HFFc6 (cell line): ENCODE results near the gene LIN9. TPM values are rescaled to one million over a fixed set of nuclear protein-coding genes. Genes with fewer than 3 reads are reported as not detected.
A peak's percentile ranks its signal among the peaks of the same experiment; 100 is the strongest.

Experiments used
- DNase-seq: peaks from one replicate; pipeline ENCODE4 v3.0.0-alpha.2; 2018
- H3K27ac Mint-ChIP-seq: 2 replicates; pipeline ENCODE4 v1.8.0; 2020; ENCODE audit warnings: mild to moderate bottlenecking, mixed read lengths
- H3K27me3 Mint-ChIP-seq: 2 replicates; pipeline ENCODE4 v1.8.0; 2021; ENCODE audit warnings: mild to moderate bottlenecking, moderate library complexity, mixed read lengths; ENCODE audit not compliant: insufficient read depth
- H3K36me3 Mint-ChIP-seq: 2 replicates; pipeline ENCODE4 v1.8.0; 2021; ENCODE audit warnings: low read depth, mixed read lengths
- H3K4me1 Mint-ChIP-seq: 2 replicates; pipeline ENCODE4 v1.8.0; 2020; ENCODE audit warnings: low read depth, mixed read lengths
- H3K4me3 Mint-ChIP-seq: 2 replicates; pipeline ENCODE4 v1.8.0; 2020; ENCODE audit warnings: mild to moderate bottlenecking, moderate library complexity, mixed read lengths
- H3K9me3 Mint-ChIP-seq: 2 replicates; pipeline ENCODE4 v1.8.0; 2020; ENCODE audit warnings: mild to moderate bottlenecking, mixed read lengths
- CTCF ChIP-seq: fragments of 200-600 bp; sonication (generic); IDR thresholded peaks from 2 replicates; pipeline ENCODE4 v1.5.0; 2021; ENCODE audit warnings: antibody characterized with exemption, mild to moderate bottlenecking
- total RNA-seq, 6 experiments: library from RNA; stranded (reverse); fragmentation: NEBNext Ultra II Directional; extraction: Animal tissue kit (Norgen Biotek cat#: 25700); gene quantifications; 2 replicates in 1 of 6; 3 replicates in 5 of 6; pipeline ENCODE4 v1.2.3, GENCODE V29; 2021

LIN9 gene
- total RNA-seq, 6 experiments from 2014 or later = 3.6 to 5.2 (median 4.5) TPM

- H3K4me3 Mint-ChIP-seq = no peak overlapping the region
These were observed 113.8 kb downstream of the LIN9 start for GRCh38 chr1:226195144-226195543.

GRCh38 chr1:226187380-226187779 lies 121.6 kb downstream of the LIN9 start:
- no peak for TF ChIP-seq CTCF
- Mint-ChIP-seq H3K36me3 (peaks cover 22% of the 10 kb centered on the region), H3K27ac (peak overlapping the region; percentile 95), H3K4me1 (peaks cover 27% of the 10 kb centered on the region), H3K27me3 (no peaks in the 10 kb centered on the region), H3K4me3 (peak overlapping the region; percentile 89), H3K9me3 (no peaks in the 10 kb centered on the region)
- DNase-seq = no peak

More at GRCh38 chr1:226195144-226195543, 113.8 kb downstream of the LIN9 start:
- peaks cover 4% of the 10 kb centered on the region; the same call in 1 of the 2 replicates for H3K27me3 Mint-ChIP-seq
- H3K27ac Mint-ChIP-seq = no peak overlapping the region
- H3K36me3 Mint-ChIP-seq = no peaks in the 10 kb centered on the region
- no peaks in the 10 kb centered on the region for H3K4me1 Mint-ChIP-seq
- DNase-seq = peak; percentile 8
- no peaks in the 10 kb centered on the region for H3K9me3 Mint-ChIP-seq
- TF ChIP-seq CTCF = no peak

- Mint-ChIP-seq H3K4me3 (peak overlapping the region; percentile 89), H3K9me3 (no peaks in the 10 kb centered on the region), H3K4me1 (peaks cover 31% of the 10 kb centered on the region), H3K36me3 (peaks cover 26% of the 10 kb centered on the region), H3K27ac (peak overlapping the region; percentile 95), H3K27me3 (no peaks in the 10 kb centered on the region)
- TF ChIP-seq CTCF = no peak; the same call in 1 of the 2 replicates
- no peak for DNase-seq
These were observed 122.0 kb downstream of the LIN9 start for GRCh38 chr1:226187019-226187322.

GRCh38 chr1:226186124-226187018 lies 122.6 kb downstream of the LIN9 start, which contains the start of gene ACBD3:
Gene ACBD3, minus strand, starts transcription at chr1:226186741. Its CDS starts 66 bp downstream, at chr1:226186675.
- peaks cover 37% of the 10 kb centered on the region for H3K4me1 Mint-ChIP-seq
- H3K27me3 Mint-ChIP-seq = no peaks in the 10 kb centered on the region
- H3K9me3 Mint-ChIP-seq = no peaks in the 10 kb centered on the region
- DNase-seq = peak; percentile 77
- peak within 1 kb of the TSS; percentile 97 for H3K27ac Mint-ChIP-seq
- peaks cover 26% of the 10 kb centered on the region for H3K36me3 Mint-ChIP-seq
- peak within 1 kb of the TSS; percentile 99 for H3K4me3 Mint-ChIP-seq
- TF ChIP-seq CTCF = 0 out of 2 replicates have a peak, but pooled peaks have one; percentile 10

- Mint-ChIP-seq H3K4me1 (peaks cover 46% of the 10 kb centered on the region), H3K27ac (peak overlapping the region; percentile 97), H3K36me3 (peaks cover 28% of the 10 kb centered on the region), H3K4me3 (peak overlapping the region; percentile 99), H3K27me3 (no peaks in the 10 kb centered on the region), H3K9me3 (no peaks in the 10 kb centered on the region)
- DNase-seq = peak; percentile 43
- TF ChIP-seq CTCF = no peak
These were observed 123.6 kb downstream of the LIN9 start for GRCh38 chr1:226185141-226186036.
